H1 (cell line): ENCODE results near the gene SLC13A5. TPM values are rescaled to one million over a fixed set of nuclear protein-coding genes. Genes with fewer than 3 reads are reported as not detected.

Source experiments
- CTCF ChIA-PET: fragments of 300-600 bp; sonication (Branson Sonifier 250); formaldehyde crosslinking; loops from one replicate; lab custom pipeline; 2021; ENCODE audit not compliant: partially characterized antibody; lab: Charles Lee
- POLR2A ChIA-PET: fragments of 300-600 bp; sonication (Branson Sonifier 250); formaldehyde crosslinking; loops from one replicate; lab custom pipeline; 2021; ENCODE audit warnings: inconsistent platforms; ENCODE audit not compliant: partially characterized antibody; lab: Charles Lee
- DNase-seq, 2 experiments: peaks; one replicate each; pipeline versions ENCODE4 v3.0.0 to v3.0.0-alpha.2; 2010 to 2022; ENCODE audit warnings: low spot score in 2 of 2, low read depth in 1 of 2, mixed read lengths in 1 of 2
- FAIRE-seq: peaks from 2 replicates; lab custom pipeline; 2011; peaks lifted over from hg19 to GRCh38; lab: Jason Lieb, UNC
- H2AFZ ChIP-seq: 2 replicates; pipeline ENCODE4 v1.8.1; 2012; ENCODE audit warnings: low read length, inconsistent platforms
- H2AK5ac ChIP-seq: 2 replicates; pipeline ENCODE4 v1.6.1; 2013; ENCODE audit warnings: low read depth, low read length
- H2BK120ac ChIP-seq: replicated peaks from 2 replicates; pipeline ENCODE3; 2013; ENCODE audit warnings: low read depth, low read length, inconsistent platforms
- H2BK12ac ChIP-seq: 2 replicates; pipeline ENCODE4 v1.6.1; 2013; ENCODE audit warnings: low read depth, low read length
- H2BK15ac ChIP-seq: 2 replicates; pipeline ENCODE4 v1.6.1; 2013; ENCODE audit warnings: low read length
- H2BK20ac ChIP-seq: 2 replicates; pipeline ENCODE4 v1.6.1; 2013; ENCODE audit warnings: low read length
- H2BK5ac ChIP-seq: 2 replicates; pipeline ENCODE4 v1.6.1; 2013; ENCODE audit warnings: low read depth, low read length
- H3K14ac ChIP-seq: 2 replicates; pipeline ENCODE4 v1.6.1; 2013; ENCODE audit warnings: inconsistent platforms; ENCODE audit not compliant: insufficient read length
- H3K18ac ChIP-seq: 2 replicates; pipeline ENCODE4 v1.6.1; 2013; ENCODE audit warnings: low read length; ENCODE audit errors: extremely low read depth
- H3K23ac ChIP-seq: 2 replicates; pipeline ENCODE4 v1.6.1; 2013; ENCODE audit warnings: inconsistent platforms; ENCODE audit not compliant: insufficient read length
- H3K23me2 ChIP-seq: 2 replicates; pipeline ENCODE4 v1.6.1; 2013; ENCODE audit warnings: low read depth, low read length
- H3K27ac ChIP-seq: 2 replicates; pipeline ENCODE4 v1.6.1; 2011; ENCODE audit warnings: low read depth, low read length, inconsistent platforms
- H3K27me3 ChIP-seq, 4 experiments: replicated peaks in 1 of 4; 1 replicate in 1 of 4; 2 replicates in 3 of 4; pipeline versions ENCODE4 v1.6.1 to v1.8.1; 2011 to 2013; ENCODE audit warnings: low read length in 3 of 4, mild to moderate bottlenecking in 3 of 4, inconsistent platforms in 2 of 4, mixed read lengths in 2 of 4, moderate library complexity in 1 of 4; ENCODE audit not compliant: control insufficient read depth in 3 of 4, insufficient read depth in 3 of 4; ENCODE audit errors: extremely low read depth in 1 of 4
- H3K36me3 ChIP-seq, 4 experiments: 2 replicates each; pipeline versions ENCODE4 v1.6.1 to v1.8.1; 2011 to 2013; ENCODE audit warnings: mild to moderate bottlenecking in 4 of 4, low read length in 3 of 4, moderate library complexity in 2 of 4, control low read depth in 1 of 4, inconsistent platforms in 1 of 4; ENCODE audit not compliant: insufficient read depth in 4 of 4, control insufficient read depth in 2 of 4
- H3K4ac ChIP-seq: replicated peaks from 2 replicates; pipeline ENCODE3; 2013; ENCODE audit warnings: low read length, low read depth, mixed read lengths, inconsistent platforms; ENCODE audit not compliant: insufficient read length
- H3K4me1 ChIP-seq, 4 experiments: replicated peaks in 1 of 4; 1 replicate in 1 of 4; 2 replicates in 3 of 4; pipeline versions ENCODE4 v1.6.1 to v1.8.1; 2011 to 2013; ENCODE audit warnings: low read length in 3 of 4, inconsistent platforms in 2 of 4, mixed read lengths in 1 of 4; ENCODE audit not compliant: insufficient read depth in 4 of 4, control insufficient read depth in 3 of 4
- H3K4me2 ChIP-seq, 2 experiments: 2 replicates each; pipeline versions ENCODE4 v1.6.1 to v1.8.1; 2011 to 2013; ENCODE audit warnings: low read depth in 2 of 2, low read length in 2 of 2, control low read depth in 1 of 2, inconsistent platforms in 1 of 2, mild to moderate bottlenecking in 1 of 2; ENCODE audit not compliant: insufficient read depth in 1 of 2
- H3K4me3 ChIP-seq, 4 experiments: fragments of 200-600, 300-600 bp in 1 of 4; sonication (generic), shearing (Covaris generic), sonication (Bioruptor Twin) in 1 of 4; 2 replicates each; pipeline versions ENCODE4 v1.5.1 to v1.8.1; 2011 to 2016; ENCODE audit warnings: low read length in 4 of 4, low read depth in 3 of 4, control low read depth in 2 of 4, inconsistent platforms in 2 of 4, mild to moderate bottlenecking in 2 of 4, mixed read lengths in 1 of 4, moderate library complexity in 1 of 4; ENCODE audit not compliant: insufficient read depth in 2 of 4; ENCODE audit errors: extremely low read depth in 1 of 4
- H3K56ac ChIP-seq: replicated peaks from 2 replicates; pipeline ENCODE3; 2013; ENCODE audit warnings: low read depth, mild to moderate bottlenecking, mixed read lengths, low read length, inconsistent platforms; ENCODE audit not compliant: insufficient read length
- H3K79me1 ChIP-seq: 2 replicates; pipeline ENCODE4 v1.6.1; 2013; ENCODE audit warnings: low read depth, low read length, control low read depth
- H3K79me2 ChIP-seq, 2 experiments: 2 replicates each; pipeline versions ENCODE4 v1.6.1 to v1.8.1; 2012 to 2013; ENCODE audit warnings: low read length in 2 of 2, mild to moderate bottlenecking in 2 of 2, inconsistent platforms in 1 of 2; ENCODE audit not compliant: insufficient read depth in 2 of 2, control insufficient read depth in 1 of 2
- H3K9ac ChIP-seq, 4 experiments: replicated peaks in 1 of 4; 1 replicate in 1 of 4; 2 replicates in 3 of 4; pipeline versions ENCODE4 v1.6.1 to v1.8.1; 2011 to 2013; ENCODE audit warnings: low read depth in 3 of 4, low read length in 3 of 4, control low read depth in 2 of 4, mild to moderate bottlenecking in 2 of 4, moderate library complexity in 2 of 4, inconsistent platforms in 1 of 4; ENCODE audit errors: extremely low read depth in 1 of 4
- H3K9me3 ChIP-seq, 2 experiments: 2 replicates each; pipeline versions ENCODE4 v1.6.1 to v1.8.1; 2012 to 2013; ENCODE audit warnings: mild to moderate bottlenecking in 2 of 2, moderate library complexity in 2 of 2, control low read depth in 1 of 2, inconsistent platforms in 1 of 2, low read depth in 1 of 2, low read length in 1 of 2, mixed read lengths in 1 of 2; ENCODE audit not compliant: insufficient read depth in 2 of 2
- H4K20me1 ChIP-seq, 2 experiments: replicated peaks in 1 of 2; 2 replicates each; pipeline versions ENCODE3 to v1.8.1; 2011 to 2013; ENCODE audit warnings: inconsistent platforms in 2 of 2, low read length in 2 of 2, mild to moderate bottlenecking in 1 of 2; ENCODE audit not compliant: insufficient read depth in 2 of 2, control insufficient read depth in 1 of 2
- H4K5ac ChIP-seq: 2 replicates; pipeline ENCODE4 v1.6.1; 2013; ENCODE audit warnings: low read length, low read depth, mixed read lengths, inconsistent platforms; ENCODE audit not compliant: insufficient read length
- H4K8ac ChIP-seq: 2 replicates; pipeline ENCODE4 v1.8.0; 2013; ENCODE audit warnings: mild to moderate bottlenecking, moderate library complexity, low read length, inconsistent platforms; ENCODE audit not compliant: insufficient read depth; ENCODE audit errors: extremely low read depth
- H4K91ac ChIP-seq: replicated peaks from 2 replicates; pipeline ENCODE3; 2013; ENCODE audit warnings: low read length, mixed read lengths, inconsistent platforms; ENCODE audit not compliant: insufficient read length
- RBBP5 ChIP-seq: IDR thresholded peaks from 2 replicates; pipeline ENCODE4 v1.7.1; 2012; ENCODE audit warnings: low read depth, mild to moderate bottlenecking, inconsistent platforms, low read length, moderate library complexity, borderline replicate concordance
- WGBS, 2 experiments: shearing (Covaris generic) in 1 of 2; methylation state at CpG; one replicate each; pipeline versions ENCODE4 v1.1.6 to v1.1.7; 2013 to 2015; ENCODE audit warnings: low lambda C conversion rate in 2 of 2, mixed read lengths in 2 of 2, inconsistent platforms in 1 of 2, low coverage in 1 of 2, missing lambda C conversion rate in 1 of 2; ENCODE audit not compliant: insufficient replicate concordance in 2 of 2, insufficient coverage in 1 of 2, insufficient read length in 1 of 2; ENCODE audit errors: extremely low coverage in 1 of 2, missing lambda C conversion rate in 1 of 2; 5-methylcytosine and 5-hydroxymethylcytosine counted together
- polyA plus RNA-seq, 7 experiments: library from polyadenylated mRNA; depleted of rRNA in 3 of 7; stranded (reverse) in 5 of 7; unstranded in 2 of 7; fragments of >200 nt in 5 of 7; fragments of 200-250 nt in 2 of 7; gene quantifications; 1 replicate in 5 of 7; 2 replicates in 1 of 7; 4 replicates in 1 of 7; pipeline versions ENCODE4 v1.2.1 to v1.2.3, GENCODE V29; 2011 to 2013; ENCODE audit warnings: missing spikeins in 2 of 7, mixed read lengths in 2 of 7
- total RNA-seq: library from RNA; stranded (reverse); fragmentation: NEBNext Ultra II Directional; extraction: Animal tissue kit (Norgen Biotek cat#: 25700); gene quantifications from 2 replicates; pipeline ENCODE4 v1.2.1, GENCODE V29; 2021

The SLC13A5 gene
- total and polyA plus RNA-seq, 2 of the 8 experiments (the other 6 are each of a cell fraction or from before 2014, with no cell fraction given): 2.1 to 2.6 TPM

DNA sequence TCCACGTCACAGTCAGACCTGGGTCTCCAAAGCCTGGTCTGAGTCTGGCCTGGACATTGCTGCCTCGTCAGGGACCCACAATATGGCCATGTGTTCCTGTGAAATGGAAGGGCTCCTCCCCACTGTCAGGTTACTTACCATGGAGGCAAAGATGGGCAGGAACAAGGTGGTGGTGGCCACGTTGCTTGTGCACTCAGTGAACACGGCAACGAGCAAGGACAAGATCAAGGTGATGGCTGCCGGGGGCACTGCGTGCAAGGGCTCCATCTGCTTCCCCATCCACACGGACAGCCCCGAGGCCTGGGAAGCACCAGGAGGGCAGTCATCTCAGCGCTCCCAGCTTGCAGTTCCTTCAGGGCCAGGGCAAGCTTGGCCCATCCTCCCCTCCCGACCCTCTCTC, 22.5 kb downstream of the SLC13A5 start:
- no peak for TF ChIP-seq RBBP5
- Histone ChIP-seq H2AFZ (no peak overlapping the region), H3K27me3 (no peaks in the 10 kb centered on the region), H3K79me2 (no peaks in the 10 kb centered on the region), H3K36me3 (no peaks in the 10 kb centered on the region), H4K5ac (no peak overlapping the region), H3K4me3 (no peak overlapping the region), H4K8ac (no peak overlapping the region), H2BK15ac (no peak overlapping the region), H3K23ac (no peak overlapping the region), H4K20me1 (peaks cover 0 to 2% of the 10 kb centered on the region in 2 experiments), H2BK12ac (no peak overlapping the region), H3K4me1 (no peaks in the 10 kb centered on the region), H3K9me3 (no peaks in the 10 kb centered on the region), H3K9ac (no peak overlapping the region), H3K4me2 (no peak overlapping the region), H3K18ac (no peak overlapping the region), H3K56ac (no peak overlapping the region), H3K14ac (no peak overlapping the region), H3K4ac (no peak overlapping the region), H3K23me2 (peaks cover 4% of the 10 kb centered on the region; the same call in 1 of the 2 replicates), H4K91ac (no peak overlapping the region), H2BK20ac (no peak overlapping the region), H2BK5ac (no peak overlapping the region), H3K79me1 (no peaks in the 10 kb centered on the region), H2BK120ac (no peak overlapping the region), H2AK5ac (no peak overlapping the region), H3K27ac (no peak overlapping the region)
- WGBS, 2 experiments: 85% methylated on average over 11 of the region's 11 CpGs; no CpG with 5 or more reads in 1 of the 2 experiments
- POLR2A ChIA-PET: interaction anchor here (1.1 kb wide), 1 partner anchor 10 kb away, joined by 3 read pairs; no protein-coding TSS in a partner anchor
- CTCF ChIA-PET: interaction anchor here (1.1 to 1.9 kb wide), 3 partner anchors 11 to 163 kb away, joined by 3 to 10 read pairs (median 6); no protein-coding TSS in a partner anchor
- FAIRE-seq (no peak), DNase-seq (no peak)
